ENCODE measurements around the gene HSPG2. TPM values are rescaled to one million over a fixed set of nuclear protein-coding genes. Genes with fewer than 3 reads are reported as not detected.

Gene HSPG2
- total and polyA plus RNA-seq, 2 of the 13 experiments (the other 11 are each of a cell fraction or from before 2014, with no cell fraction given), result 9.1 to 13.1 TPM

- Histone ChIP-seq H2AFZ (ENCODE audit: low read length) (no peak overlapping the region), H3K27me3 (ENCODE audit: control insufficient read depth in 1 of 2, insufficient read depth in 2 of 2, low read length in 2 of 2) (no peaks in the 10 kb centered on the region), H3K36me3 (replicated peaks in 1 of 2; ENCODE audit: control insufficient read depth in 1 of 2, insufficient read depth in 2 of 2, low read length in 2 of 2) (peaks cover 32 to 44% of the 10 kb centered on the region in 2 experiments), H3K79me2 (ENCODE audit: insufficient read depth, low read length) (no peaks in the 10 kb centered on the region), H3K4me3 (replicated peaks in 1 of 3; ENCODE audit: insufficient read depth in 1 of 3, low read depth in 2 of 3, low read length in 3 of 3) (no peak overlapping the region), H3K9me3 (ENCODE audit: low read length) (no peaks in the 10 kb centered on the region), H3K27ac (ENCODE audit: extremely low read length, insufficient read depth, low read length) (no peak overlapping the region), H3K9ac (ENCODE audit: insufficient read depth, low read depth, low read length) (no peak overlapping the region), H4K20me1 (ENCODE audit: insufficient read depth, low read length) (no peaks in the 10 kb centered on the region), H3K4me1 (ENCODE audit: insufficient read depth, low read length) (0 out of 2 replicates have a peak, but pooled peaks cover 8% of the 10 kb centered on the region), H3K4me2 (ENCODE audit: low read depth, low read length) (no peak overlapping the region)
- BruUV-seq (replicated peaks), result no TSS peak
- in situ Hi-C loops (cut with HindIII; ENCODE audit: extremely low pct_ligation_motif_present, low pct_unique_long_range_greater_than_20kb) (no loop called here), intact Hi-C loops (cut with micrococcal nuclease; ENCODE audit: unreplicated experiment) (no loop called here)
- TF ChIP-seq AHR (CRISPR knock-in tag; IDR thresholded peaks at IDR 0.05) (no peak), MAFF (IDR thresholded peaks at IDR 0.05; ENCODE audit: low read depth, low read length) (no peak), DZIP1 (CRISPR knock-in tag; IDR thresholded peaks at IDR 0.05) (no peak), TEAD3 (CRISPR knock-in tag; optimal IDR thresholded peaks at IDR 0.05; ENCODE audit: borderline replicate concordance) (no peak), HMGA1 (CRISPR knock-in tag; conservative IDR thresholded peaks at IDR 0.05) (no peak), ZSCAN30 (CRISPR knock-in tag; IDR thresholded peaks at IDR 0.05) (no peak), ZNF543 (CRISPR knock-in tag; IDR thresholded peaks at IDR 0.05) (no peak), SMAD3 (CRISPR knock-in tag; IDR thresholded peaks at IDR 0.05) (no peak), ZBTB3 (CRISPR knock-in tag; IDR thresholded peaks at IDR 0.05; ENCODE audit: borderline replicate concordance, low read depth) (no peak), ZNF775 (CRISPR knock-in tag; IDR thresholded peaks at IDR 0.05; ENCODE audit: borderline replicate concordance) (no peak)
- DNase-seq (ENCODE audit: low spot score) (no peak), FAIRE-seq (no peak), ATAC-seq (no peak)
- CTCF ChIA-PET (ENCODE audit: low intra/inter-chr PET ratio, low total read pairs), result no interaction called here
- 94% methylated on average over 9 of the region's 14 CpGs for WGBS (ENCODE audit: low lambda C conversion rate)
- POLR2A ChIA-PET, result no interaction called here
Observed at GRCh38 chr1:21831454-21831970, 105.6 kb downstream of the HSPG2 start.
